ENCODE data around the gene MAL. TPM values are rescaled to one million over a fixed set of nuclear protein-coding genes. Genes with fewer than 3 reads are reported as not detected.

MAL gene
- total and polyA plus RNA-seq, 2 experiments from 2014 or later: 1.4 TPM; not detected in 1

GRCh38 chr2:95052307-95052706 is 26.8 kb downstream of the MAL start:
- no peak overlapping the region for H3K4me3 ChIP-seq
- H4K20me1 ChIP-seq (ENCODE audit: insufficient read depth, poor library complexity, severe bottlenecking): no peaks in the 10 kb centered on the region
- no peaks in the 10 kb centered on the region for H3K9me3 ChIP-seq (ENCODE audit: low read depth)
- H3K27ac ChIP-seq: no peak overlapping the region
- H3K79me2 ChIP-seq: no peaks in the 10 kb centered on the region
- TF ChIP-seq EZH2 (IDR thresholded peaks at IDR 0.05; ENCODE audit: borderline replicate concordance) (no peak), EZH2phosphoT487 (IDR thresholded peaks at IDR 0.05; ENCODE audit: low read depth, severe bottlenecking, unreplicated experiment) (no peak), CTCF (IDR thresholded peaks at IDR 0.05; ENCODE audit: poor library complexity) (no peak)
- H3K36me3 ChIP-seq (replicated peaks; ENCODE audit: insufficient read depth, low read depth): no peaks in the 10 kb centered on the region
- no peak overlapping the region for H2AFZ ChIP-seq
- WGBS (ENCODE audit: low lambda C conversion rate, missing lambda C conversion rate): 76% methylated on average over 6 of the region's 6 CpGs
- H3K4me1 ChIP-seq (ENCODE audit: insufficient read depth): no peaks in the 10 kb centered on the region
- no peak for DNase-seq (ENCODE audit: low spot score)
- H3K4me2 ChIP-seq: no peak overlapping the region
- H3K9me2 ChIP-seq (replicated peaks; ENCODE audit: insufficient read depth): no peaks in the 10 kb centered on the region
- no peaks in the 10 kb centered on the region for H3K27me3 ChIP-seq

- no peaks in the 10 kb centered on the region for H3K27me3 ChIP-seq
- H3K9me3 ChIP-seq (ENCODE audit: low read depth): no peaks in the 10 kb centered on the region
- no peaks in the 10 kb centered on the region for H3K79me2 ChIP-seq
- no peaks in the 10 kb centered on the region for H3K36me3 ChIP-seq (replicated peaks; ENCODE audit: insufficient read depth, low read depth)
- no peaks in the 10 kb centered on the region for H3K9me2 ChIP-seq (replicated peaks; ENCODE audit: insufficient read depth)
- no peak for DNase-seq (ENCODE audit: low spot score)
- no peak overlapping the region for H3K4me3 ChIP-seq
- no peak overlapping the region for H2AFZ ChIP-seq
- no peak overlapping the region for H3K27ac ChIP-seq
- no peaks in the 10 kb centered on the region for H3K4me1 ChIP-seq (ENCODE audit: insufficient read depth)
- H4K20me1 ChIP-seq (ENCODE audit: insufficient read depth, poor library complexity, severe bottlenecking): no peaks in the 10 kb centered on the region
- TF ChIP-seq EZH2phosphoT487 (IDR thresholded peaks at IDR 0.05; ENCODE audit: low read depth, severe bottlenecking, unreplicated experiment) (no peak), EZH2 (IDR thresholded peaks at IDR 0.05; ENCODE audit: borderline replicate concordance) (no peak), CTCF (IDR thresholded peaks at IDR 0.05; ENCODE audit: poor library complexity) (no peak)
- 82% methylated on average over 13 of the region's 13 CpGs for WGBS (ENCODE audit: low lambda C conversion rate, missing lambda C conversion rate)
- no peak overlapping the region for H3K4me2 ChIP-seq
Measured at GRCh38 chr2:95052804-95053479, 27.4 kb downstream of the MAL start.

- no peak for DNase-seq (ENCODE audit: low spot score)
- Histone ChIP-seq H3K36me3 (replicated peaks; ENCODE audit: insufficient read depth, low read depth) (no peaks in the 10 kb centered on the region), H3K9me3 (ENCODE audit: low read depth) (no peaks in the 10 kb centered on the region), H4K20me1 (ENCODE audit: insufficient read depth, poor library complexity, severe bottlenecking) (no peaks in the 10 kb centered on the region), H3K9me2 (replicated peaks; ENCODE audit: insufficient read depth) (no peaks in the 10 kb centered on the region), H3K79me2 (no peaks in the 10 kb centered on the region), H3K27ac (no peak overlapping the region), H3K4me3 (no peak overlapping the region), H3K27me3 (no peaks in the 10 kb centered on the region), H3K4me1 (ENCODE audit: insufficient read depth) (no peaks in the 10 kb centered on the region), H3K4me2 (no peak overlapping the region), H2AFZ (no peak overlapping the region)
- 65% methylated on average over 11 of the region's 11 CpGs for WGBS (ENCODE audit: low lambda C conversion rate, missing lambda C conversion rate)
- TF ChIP-seq EZH2phosphoT487 (IDR thresholded peaks at IDR 0.05; ENCODE audit: low read depth, severe bottlenecking, unreplicated experiment) (no peak), CTCF (IDR thresholded peaks at IDR 0.05; ENCODE audit: poor library complexity) (no peak), EZH2 (IDR thresholded peaks at IDR 0.05; ENCODE audit: borderline replicate concordance) (no peak)
Measured at GRCh38 chr2:95053543-95053942, 28.0 kb downstream of the MAL start.

Measured in hepatocyte (in vitro differentiated cells).